HCT116 (cell line): ENCODE measurements around the gene ACSL5.

Experiments
- CEBPB ChIP-seq: IDR thresholded peaks from 2 replicates; pipeline ENCODE4 v1.6.1; 2012; ENCODE audit warnings: low read depth
- CTCF ChIP-seq, 3 experiments: fragments of 200-600 bp in 1 of 3; sonication (generic) in 1 of 3; IDR thresholded peaks in 2 of 3; conservative IDR thresholded peaks in 1 of 3; 2 replicates each; pipeline ENCODE4 v1.5.1; 2012 to 2017; ENCODE audit warnings: low read depth in 2 of 3, low read length in 2 of 3, antibody characterized with exemption in 1 of 3, borderline replicate concordance in 1 of 3, control low read depth in 1 of 3, mild to moderate bottlenecking in 1 of 3, mixed read lengths in 1 of 3, mixed run types in 1 of 3, moderate library complexity in 1 of 3; ENCODE audit not compliant: insufficient read depth in 1 of 3
- EZH2 ChIP-seq: fragments of 200-600 bp; sonication (generic); IDR thresholded peaks from 2 replicates; pipeline ENCODE4 v1.6.1; 2017; ENCODE audit warnings: antibody characterized with exemption, mixed run types
- JUND ChIP-seq: IDR thresholded peaks from 2 replicates; pipeline ENCODE4 v1.6.1; 2012
- MAX ChIP-seq: IDR thresholded peaks from 2 replicates; pipeline ENCODE4 v1.6.1; 2012
- POLR2A ChIP-seq: IDR thresholded peaks from 2 replicates; pipeline ENCODE4 v1.7.0; 2011; ENCODE audit warnings: borderline replicate concordance; ENCODE audit not compliant: insufficient read depth, insufficient read length; ENCODE audit errors: extremely low read depth
- POLR2AphosphoS5 ChIP-seq: IDR thresholded peaks from 2 replicates; pipeline ENCODE4 v1.6.1; 2011; ENCODE audit warnings: mild to moderate bottlenecking, low read depth, low read length, moderate library complexity
- RAD21 ChIP-seq: IDR thresholded peaks from 2 replicates; pipeline ENCODE4 v1.6.1; 2012; ENCODE audit warnings: low read depth, mild to moderate bottlenecking
- TCF7L2 ChIP-seq: IDR thresholded peaks from 2 replicates; pipeline ENCODE4 v1.7.0; 2011; ENCODE audit warnings: borderline replicate concordance, inconsistent platforms; ENCODE audit not compliant: insufficient read depth, insufficient read length; ENCODE audit errors: extremely low read depth
- YY1 ChIP-seq: IDR thresholded peaks from 2 replicates; pipeline ENCODE4 v1.6.1; 2011; ENCODE audit warnings: low read length, low read depth, moderate library complexity, mild to moderate bottlenecking; ENCODE audit not compliant: insufficient replicate concordance; ENCODE audit errors: extremely low read depth
- ZFX ChIP-seq: fragments of 450-650 bp; IDR thresholded peaks from 2 replicates; pipeline ENCODE4 v1.6.1; 2017

- TF ChIP-seq CTCF (IDR thresholded peaks at IDR 0.05 in 2 of 3, conservative IDR thresholded peaks at IDR 0.05 in 1 of 3; ENCODE audit: borderline replicate concordance in 1 of 3, insufficient read depth in 1 of 3, low read depth in 2 of 3, low read length in 2 of 3) (no peak), POLR2AphosphoS5 (no peak), JUND (no peak), MAX (no peak), CEBPB (no peak), YY1 (no peak), TCF7L2 (no peak), ZFX (no peak; the same call in 1 of the 2 replicates), POLR2A (no peak), EZH2 (no peak), RAD21 (no peak)
Observed at GRCh38 chr10:112340601-112341000, 33.3 kb upstream of the ACSL5 start.
